GM12891 (cell line): Measurements from ENCODE around the gene PPHLN1.

ENCODE experiments used
- DNase-seq: peaks from one replicate; pipeline ENCODE4 v3.0.0; 2011; ENCODE audit warnings: low spot score; ENCODE audit not compliant: insufficient read length
- FAIRE-seq: peaks from 2 replicates; lab custom pipeline; 2011; peaks lifted over from hg19 to GRCh38; lab: Jason Lieb, UNC
- PAX5 ChIP-seq: IDR thresholded peaks from 2 replicates; pipeline ENCODE4 v1.6.1; 2011; ENCODE audit warnings: low read length, moderate library complexity, mild to moderate bottlenecking; ENCODE audit not compliant: insufficient read depth, severe bottlenecking
- POLR2A ChIP-seq: IDR thresholded peaks from 2 replicates; pipeline ENCODE4 v1.6.1; 2011; ENCODE audit warnings: low read depth, low read length, control low read depth
- POLR2AphosphoS5 ChIP-seq: IDR thresholded peaks from 2 replicates; pipeline ENCODE4 v1.6.1; 2011; ENCODE audit warnings: low read depth, low read length, control low read depth
- POU2F2 ChIP-seq: IDR thresholded peaks from 2 replicates; pipeline ENCODE4 v1.6.1; 2011; ENCODE audit warnings: low read depth, mild to moderate bottlenecking, control low read depth, low read length, moderate library complexity
- SPI1 ChIP-seq: IDR thresholded peaks from 2 replicates; pipeline ENCODE4 v1.6.1; 2011; ENCODE audit warnings: low read depth, low read length, control low read depth
- TAF1 ChIP-seq: IDR thresholded peaks from 2 replicates; pipeline ENCODE4 v1.6.1; 2011; ENCODE audit warnings: low read depth, low read length, control low read depth

The PPHLN1 gene

GRCh38 chr12:42428850-42429249, 102.9 kb downstream of the PPHLN1 start:
- DNase-seq (no peak), FAIRE-seq (no peak)
- TF ChIP-seq POU2F2: no peak
- no peak for TF ChIP-seq TAF1
- TF ChIP-seq POLR2A: no peak
- no peak for TF ChIP-seq POLR2AphosphoS5
- no peak for TF ChIP-seq PAX5
- no peak for TF ChIP-seq SPI1

GRCh38 chr12:42432517-42433140, 106.7 kb downstream of the PPHLN1 start:
- no peak for DNase-seq
- no peak for FAIRE-seq
- TF ChIP-seq POU2F2 (no peak), TAF1 (no peak), PAX5 (no peak), POLR2AphosphoS5 (no peak), SPI1 (no peak), POLR2A (no peak)

GRCh38 chr12:42440608-42441007, 114.6 kb downstream of the PPHLN1 start:
- TF ChIP-seq SPI1: no peak
- no peak for TF ChIP-seq TAF1
- no peak for TF ChIP-seq POLR2A
- no peak for TF ChIP-seq POLR2AphosphoS5
- TF ChIP-seq POU2F2: no peak
- TF ChIP-seq PAX5: no peak
- DNase-seq: no peak
- no peak for FAIRE-seq

- DNase-seq (no peak), FAIRE-seq (no peak)
- TF ChIP-seq SPI1 (no peak), POU2F2 (no peak), TAF1 (no peak), POLR2AphosphoS5 (no peak), PAX5 (no peak), POLR2A (no peak)
These were observed 116.4 kb downstream of the PPHLN1 start for GRCh38 chr12:42442311-42442759.

- TF ChIP-seq SPI1 (no peak), POLR2A (no peak), PAX5 (no peak), TAF1 (no peak), POLR2AphosphoS5 (no peak), POU2F2 (no peak)
- DNase-seq (no peak), FAIRE-seq (no peak)
These were observed 116.9 kb downstream of the PPHLN1 start for GRCh38 chr12:42442888-42443287.

- no peak for FAIRE-seq
- DNase-seq: no peak
- TF ChIP-seq POLR2A: no peak
- TF ChIP-seq SPI1: no peak
- TF ChIP-seq POU2F2: no peak
- TF ChIP-seq POLR2AphosphoS5: no peak
- TF ChIP-seq PAX5: no peak
- no peak for TF ChIP-seq TAF1
These were observed 118.4 kb downstream of the PPHLN1 start for GRCh38 chr12:42444192-42444943.

- TF ChIP-seq SPI1 (no peak), POU2F2 (no peak), TAF1 (no peak), POLR2A (no peak), PAX5 (no peak), POLR2AphosphoS5 (no peak)
- DNase-seq (no peak), FAIRE-seq (no peak)
These were observed 119.9 kb downstream of the PPHLN1 start for GRCh38 chr12:42445891-42446290.

GRCh38 chr12:42446761-42447160, 120.8 kb downstream of the PPHLN1 start:
- no peak for DNase-seq

GRCh38 chr12:42447371-42447786, 121.4 kb downstream of the PPHLN1 start:
- TF ChIP-seq TAF1: no peak
- no peak for TF ChIP-seq SPI1
- no peak for TF ChIP-seq POLR2A
- no peak for TF ChIP-seq POLR2AphosphoS5
- no peak for TF ChIP-seq PAX5
- no peak for TF ChIP-seq POU2F2
- DNase-seq (no peak), FAIRE-seq (no peak)

More at GRCh38 chr12:42446761-42447160, 120.8 kb downstream of the PPHLN1 start:
- FAIRE-seq: no peak
- TF ChIP-seq POU2F2 (no peak), POLR2A (no peak), SPI1 (no peak), PAX5 (no peak), TAF1 (no peak), POLR2AphosphoS5 (no peak)

- FAIRE-seq: no peak
- TF ChIP-seq TAF1: no peak
- no peak for TF ChIP-seq SPI1
- TF ChIP-seq PAX5: no peak
- no peak for TF ChIP-seq POLR2A
- no peak for TF ChIP-seq POU2F2
- no peak for TF ChIP-seq POLR2AphosphoS5
- DNase-seq: no peak
These were observed 122.9 kb downstream of the PPHLN1 start for GRCh38 chr12:42448841-42449240.
